Measurements from ENCODE around the gene DSCAML1. TPM values are rescaled to one million over a fixed set of nuclear protein-coding genes. Genes with fewer than 3 reads are reported as not detected.
A peak's percentile ranks its signal among the peaks of the same experiment; 100 is the strongest.

The DSCAML1 gene
- total and polyA plus RNA-seq, 10 of the 15 experiments (the other 5 are each of a cell fraction or from before 2014, with no cell fraction given): 0.03 to 0.18 (median 0.06) TPM; not detected in 1

- TF ChIP-seq IKZF1 (conservative IDR thresholded peaks at IDR 0.05) (peak; percentile 86), ZNF622 (IDR thresholded peaks at IDR 0.05) (no peak), HSF1 (IDR thresholded peaks at IDR 0.05; ENCODE audit: low read depth, low read length) (peak; percentile 100), DPF2 (IDR thresholded peaks at IDR 0.05) (peak; percentile 83), MXI1 (IDR thresholded peaks at IDR 0.05; ENCODE audit: low read depth, low read length) (no peak), RCOR1 (conservative IDR thresholded peaks at IDR 0.05; ENCODE audit: low read depth, low read length) (peak; percentile 45; the same call in 1 of the 2 replicates), BCL3 (IDR thresholded peaks at IDR 0.05; ENCODE audit: borderline replicate concordance, insufficient read depth, low read depth, low read length, poor library complexity, severe bottlenecking) (peak; percentile 58), BHLHE40 (IDR thresholded peaks at IDR 0.05; ENCODE audit: borderline replicate concordance in 1 of 2, low read depth in 2 of 2, low read length in 1 of 2) (peak; percentile 76 to 83), RFX5 (IDR thresholded peaks at IDR 0.05; ENCODE audit: low read depth, low read length) (no peak), FOXM1 (IDR thresholded peaks at IDR 0.05; ENCODE audit: low read depth, low read length) (peak; percentile 70; the same call in 1 of the 2 replicates), TBL1XR1 (IDR thresholded peaks at IDR 0.05; ENCODE audit: low read depth, low read length) (peak; percentile 23; the same call in 1 of the 2 replicates), SP1 (IDR thresholded peaks at IDR 0.05; ENCODE audit: low read depth, low read length) (peak; percentile 45), CBX5 (IDR thresholded peaks at IDR 0.05; ENCODE audit: low read depth) (0 out of 2 replicates have a peak, but pooled peaks have one; percentile 74), ETV6 (conservative IDR thresholded peaks at IDR 0.05 in 1 of 2, IDR thresholded peaks at IDR 0.05 in 1 of 2; ENCODE audit: borderline replicate concordance in 1 of 2, low read depth in 1 of 2) (peak in 1 of 2 experiments; percentile 75; a peak in 2 of 4 replicates), WRNIP1 (IDR thresholded peaks at IDR 0.05; ENCODE audit: borderline replicate concordance, low read depth, low read length) (0 out of 2 replicates have a peak, but pooled peaks have one; percentile 29), CTCF (IDR thresholded peaks at IDR 0.05 in 2 of 3, conservative IDR thresholded peaks at IDR 0.05 in 1 of 3; ENCODE audit: control insufficient read depth in 2 of 3, extremely low read depth in 1 of 3, insufficient read depth in 1 of 3, low read depth in 3 of 3, low read length in 3 of 3) (no peak), MEF2B (IDR thresholded peaks at IDR 0.05; ENCODE audit: partially characterized antibody, poor library complexity, severe bottlenecking) (peak; percentile 81), PKNOX1 (IDR thresholded peaks at IDR 0.05) (peak; percentile 34; the same call in 1 of the 2 replicates), EED (IDR thresholded peaks at IDR 0.05; ENCODE audit: low read depth) (peak; percentile 85)
These were observed 21.2 kb upstream of the DSCAML1 start (continued) for GRCh38 chr11:117818041-117818873.

Measured in GM12878 (cell line).